GM12873 (cell line): ENCODE measurements around the gene FREY1.

Experiments used
- TF ChIP-seq, protein P1 (sequence below): IDR thresholded peaks from 2 replicates; pipeline ENCODE4 v1.5.1; 2012; ENCODE audit warnings: low read depth, mild to moderate bottlenecking, moderate library complexity, low read length, control low read depth; ENCODE audit not compliant: insufficient read depth; ENCODE audit errors: missing control alignments

The FREY1 gene

GRCh38 chr11:45909594-45910475 is 2.8 kb upstream of the FREY1 start:
- TF ChIP-seq, protein P1, sequence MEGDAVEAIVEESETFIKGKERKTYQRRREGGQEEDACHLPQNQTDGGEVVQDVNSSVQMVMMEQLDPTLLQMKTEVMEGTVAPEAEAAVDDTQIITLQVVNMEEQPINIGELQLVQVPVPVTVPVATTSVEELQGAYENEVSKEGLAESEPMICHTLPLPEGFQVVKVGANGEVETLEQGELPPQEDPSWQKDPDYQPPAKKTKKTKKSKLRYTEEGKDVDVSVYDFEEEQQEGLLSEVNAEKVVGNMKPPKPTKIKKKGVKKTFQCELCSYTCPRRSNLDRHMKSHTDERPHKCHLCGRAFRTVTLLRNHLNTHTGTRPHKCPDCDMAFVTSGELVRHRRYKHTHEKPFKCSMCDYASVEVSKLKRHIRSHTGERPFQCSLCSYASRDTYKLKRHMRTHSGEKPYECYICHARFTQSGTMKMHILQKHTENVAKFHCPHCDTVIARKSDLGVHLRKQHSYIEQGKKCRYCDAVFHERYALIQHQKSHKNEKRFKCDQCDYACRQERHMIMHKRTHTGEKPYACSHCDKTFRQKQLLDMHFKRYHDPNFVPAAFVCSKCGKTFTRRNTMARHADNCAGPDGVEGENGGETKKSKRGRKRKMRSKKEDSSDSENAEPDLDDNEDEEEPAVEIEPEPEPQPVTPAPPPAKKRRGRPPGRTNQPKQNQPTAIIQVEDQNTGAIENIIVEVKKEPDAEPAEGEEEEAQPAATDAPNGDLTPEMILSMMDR, result no peak

DNA sequence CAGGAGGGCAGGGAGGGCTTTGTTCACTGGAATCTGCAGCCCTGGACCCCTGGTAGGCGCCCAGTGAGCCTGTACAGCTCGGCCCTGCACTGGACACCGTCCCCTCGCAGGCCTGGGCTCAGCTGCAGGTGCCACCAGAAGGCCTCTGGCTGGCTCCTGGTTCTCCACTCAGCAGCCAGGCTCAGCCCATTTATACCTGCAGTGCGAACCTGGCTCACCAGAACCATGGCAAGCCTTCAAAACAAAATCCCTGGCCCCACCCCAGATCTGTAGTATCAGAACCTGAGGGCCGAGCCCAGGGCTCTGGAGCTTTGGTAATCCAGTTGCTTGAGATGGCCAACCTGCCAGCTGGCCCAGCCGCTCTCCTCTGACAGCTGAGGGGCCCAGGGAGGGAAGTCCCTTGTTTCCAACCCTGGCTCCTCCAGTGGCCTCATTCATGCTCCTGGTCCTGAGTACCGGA is 870 bp upstream of the FREY1 start:
- TF ChIP-seq, protein P1, result no peak

- TF ChIP-seq, protein P1, result no peak
Measured at GRCh38 chr11:45906096-45906682, 882 bp downstream of the FREY1 start.

- TF ChIP-seq, protein P1, result no peak
Measured at GRCh38 chr11:45905095-45905494, 2.0 kb downstream of the FREY1 start.

DNA sequence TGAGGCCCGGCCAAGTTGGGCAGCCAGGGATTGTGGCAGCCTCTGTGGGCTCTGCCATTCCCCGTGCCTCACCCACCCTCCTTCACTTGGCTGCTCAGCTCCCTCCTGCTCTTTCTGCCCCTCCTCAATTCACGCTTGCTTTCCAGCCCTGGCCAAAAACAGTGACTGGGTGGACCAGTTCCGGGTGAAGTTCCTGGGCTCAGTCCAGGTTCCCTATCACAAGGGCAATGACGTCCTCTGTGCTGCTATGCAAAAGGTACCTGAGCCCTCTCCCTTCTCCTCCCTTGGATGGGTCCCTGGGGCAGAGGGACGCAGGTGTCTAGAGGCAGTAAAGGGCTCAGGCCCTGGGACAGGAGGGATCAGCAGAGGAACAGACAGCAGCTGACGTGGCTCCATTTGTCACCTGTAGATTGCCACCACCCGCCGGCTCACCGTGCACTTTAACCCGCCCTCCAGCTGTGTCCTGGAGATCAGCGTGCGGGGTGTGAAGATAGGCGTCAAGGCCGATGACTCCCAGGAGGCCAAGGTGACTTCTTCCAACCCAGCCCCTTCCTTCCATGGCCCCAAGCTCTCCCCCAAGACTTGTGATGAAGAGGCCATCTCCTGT is 2.7 kb downstream of the FREY1 start:
- TF ChIP-seq, protein P1, result no peak

DNA sequence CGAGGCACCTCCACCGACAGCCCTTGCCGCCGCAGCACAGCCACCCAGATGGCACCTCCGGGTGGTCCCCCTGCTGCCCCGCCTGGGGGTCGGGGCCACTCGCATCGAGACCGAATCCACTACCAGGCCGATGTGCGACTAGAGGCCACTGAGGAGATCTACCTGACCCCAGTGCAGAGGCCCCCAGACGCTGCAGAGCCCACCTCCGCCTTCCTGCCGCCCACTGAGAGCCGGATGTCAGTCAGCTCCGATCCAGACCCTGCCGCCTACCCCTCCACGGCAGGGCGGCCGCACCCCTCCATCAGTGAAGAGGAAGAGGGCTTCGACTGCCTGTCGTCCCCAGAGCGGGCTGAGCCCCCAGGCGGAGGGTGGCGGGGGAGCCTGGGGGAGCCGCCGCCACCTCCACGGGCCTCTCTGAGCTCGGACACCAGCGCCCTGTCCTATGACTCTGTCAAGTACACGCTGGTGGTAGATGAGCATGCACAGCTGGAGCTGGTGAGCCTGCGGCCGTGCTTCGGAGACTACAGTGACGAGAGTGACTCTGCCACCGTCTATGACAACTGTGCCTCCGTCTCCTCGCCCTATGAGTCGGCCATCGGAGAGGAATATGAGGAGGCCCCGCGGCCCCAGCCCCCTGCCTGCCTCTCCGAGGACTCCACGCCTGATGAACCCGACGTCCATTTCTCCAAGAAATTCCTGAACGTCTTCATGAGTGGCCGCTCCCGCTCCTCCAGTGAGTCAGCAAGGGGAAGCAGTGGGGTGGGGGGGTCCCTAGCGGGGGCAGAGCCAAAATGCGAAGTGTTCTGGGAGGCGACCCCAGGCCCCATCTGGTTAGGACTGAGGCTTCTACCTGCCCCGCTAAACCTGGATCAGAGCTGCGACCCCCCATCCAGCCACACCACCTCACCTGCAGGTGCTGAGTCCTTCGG is 4.4 kb downstream of the FREY1 start:
- TF ChIP-seq, protein P1, result no peak
